IMR-90 (cell line): ENCODE data around the gene SELENOS. TPM values are rescaled to one million over a fixed set of nuclear protein-coding genes. Genes with fewer than 3 reads are reported as not detected.

ENCODE experiments used
- ATAC-seq: fragments of 200-7000 bp; cut with Tn5 transposase; 2 replicates; pipeline ENCODE4 v1.9.1; 2020; ENCODE audit warnings: low read depth, mild to moderate bottlenecking, moderate library complexity
- BruUV-seq: library from RNA; stranded (reverse); fragments of 400-500 nt; replicated peaks from 2 replicates; lab custom pipeline; 2021; lab: Mats Ljungman, UMichigan
- CTCF ChIA-PET: fragments of 300-600 bp; formaldehyde crosslinking; extraction: SDS; loops from one replicate; lab custom pipeline; 2021; ENCODE audit warnings: antibody characterized with exemption; lab: Yijun Ruan, JAX
- POLR2A ChIA-PET: fragments of 300-600 bp; sonication (Branson Sonifier 250); formaldehyde crosslinking; loops from one replicate; lab custom pipeline; 2022; ENCODE audit warnings: antibody characterized with exemption; ENCODE audit not compliant: unreplicated experiment; lab: Charles Lee
- DNase-seq: peaks from one replicate; pipeline ENCODE4 v3.0.0; 2013
- H2AFZ ChIP-seq: replicated peaks from 2 replicates; pipeline ENCODE3; 2013; ENCODE audit warnings: low read length, mild to moderate bottlenecking; ENCODE audit not compliant: poor library complexity
- H2AK5ac ChIP-seq: 2 replicates; pipeline ENCODE4 v1.6.1; 2013; ENCODE audit warnings: low read depth, low read length, inconsistent platforms
- H2AK9ac ChIP-seq: replicated peaks from 2 replicates; pipeline ENCODE3; 2013; ENCODE audit warnings: mild to moderate bottlenecking, low read depth, low read length, moderate library complexity; ENCODE audit not compliant: poor library complexity
- H2BK120ac ChIP-seq: 2 replicates; pipeline ENCODE4 v1.6.1; 2013; ENCODE audit warnings: low read depth, low read length, inconsistent platforms
- H2BK15ac ChIP-seq: 3 replicates; pipeline ENCODE4 v1.6.1; 2013; ENCODE audit warnings: low read depth, low read length, inconsistent platforms
- H2BK20ac ChIP-seq: 2 replicates; pipeline ENCODE4 v1.6.1; 2013; ENCODE audit warnings: low read depth, mild to moderate bottlenecking, inconsistent platforms, low read length, moderate library complexity
- H2BK5ac ChIP-seq: 2 replicates; pipeline ENCODE4 v1.6.1; 2013; ENCODE audit warnings: mild to moderate bottlenecking, low read depth, low read length, inconsistent platforms; ENCODE audit not compliant: poor library complexity, severe bottlenecking
- H3K14ac ChIP-seq: replicated peaks from 2 replicates; pipeline ENCODE4 v1.6.1; 2013; ENCODE audit warnings: low read depth, low read length, inconsistent platforms
- H3K18ac ChIP-seq: 2 replicates; pipeline ENCODE4 v1.6.1; 2013; ENCODE audit warnings: low read depth, low read length, control low read depth
- H3K23ac ChIP-seq: 2 replicates; pipeline ENCODE4 v1.6.1; 2013; ENCODE audit warnings: low read depth, low read length, inconsistent platforms
- H3K27ac ChIP-seq: 2 replicates; pipeline ENCODE4 v1.5.1; 2013; ENCODE audit warnings: mild to moderate bottlenecking, control low read depth, low read length; ENCODE audit not compliant: insufficient read depth
- H3K27me3 ChIP-seq: 2 replicates; pipeline ENCODE4 v1.6.1; 2013; ENCODE audit warnings: low read length; ENCODE audit not compliant: control insufficient read depth, insufficient read depth
- H3K36me3 ChIP-seq: 2 replicates; pipeline ENCODE4 v1.6.1; 2013; ENCODE audit warnings: low read length, mixed read lengths; ENCODE audit not compliant: control insufficient read depth, insufficient read depth
- H3K4ac ChIP-seq: 2 replicates; pipeline ENCODE4 v1.6.1; 2013; ENCODE audit warnings: low read depth, low read length, inconsistent platforms
- H3K4me1 ChIP-seq: 2 replicates; pipeline ENCODE4 v1.6.1; 2013; ENCODE audit warnings: low read length, mixed read lengths; ENCODE audit not compliant: control insufficient read depth, insufficient read depth
- H3K4me2 ChIP-seq: 2 replicates; pipeline ENCODE4 v1.6.1; 2013; ENCODE audit warnings: low read depth, mild to moderate bottlenecking, control low read depth, low read length, moderate library complexity
- H3K4me3 ChIP-seq: 2 replicates; pipeline ENCODE4 v1.5.1; 2013; ENCODE audit warnings: low read depth, mild to moderate bottlenecking, control low read depth, low read length, moderate library complexity; ENCODE audit not compliant: insufficient read depth
- H3K56ac ChIP-seq: 2 replicates; pipeline ENCODE4 v1.6.1; 2013; ENCODE audit warnings: low read length, inconsistent platforms; ENCODE audit not compliant: insufficient read depth; ENCODE audit errors: extremely low read depth
- H3K79me1 ChIP-seq, 2 experiments: 2 replicates each; pipeline ENCODE4 v1.6.1; 2013; ENCODE audit warnings: low read length in 2 of 2, inconsistent platforms in 1 of 2, low read depth in 1 of 2
- H3K9ac ChIP-seq: 2 replicates; pipeline ENCODE4 v1.6.1; 2013; ENCODE audit warnings: low read depth, low read length, control low read depth
- H3K9me1 ChIP-seq: 2 replicates; pipeline ENCODE4 v1.6.1; 2013; ENCODE audit warnings: low read length, inconsistent platforms; ENCODE audit not compliant: insufficient read depth
- H3K9me3 ChIP-seq: 2 replicates; pipeline ENCODE4 v1.6.1; 2013; ENCODE audit warnings: low read length; ENCODE audit not compliant: control insufficient read depth, insufficient read depth
- H4K20me1 ChIP-seq: 2 replicates; pipeline ENCODE4 v1.6.1; 2013; ENCODE audit warnings: low read length, inconsistent platforms; ENCODE audit not compliant: insufficient read depth
- H4K5ac ChIP-seq: 2 replicates; pipeline ENCODE4 v1.6.1; 2013; ENCODE audit warnings: mild to moderate bottlenecking, low read depth, low read length, control low read depth
- H4K8ac ChIP-seq, 2 experiments: 2 replicates each; pipeline ENCODE4 v1.6.1; 2013; ENCODE audit warnings: low read depth in 2 of 2, low read length in 2 of 2, control low read depth in 1 of 2, inconsistent platforms in 1 of 2
- H4K91ac ChIP-seq: 2 replicates; pipeline ENCODE4 v1.6.1; 2013; ENCODE audit warnings: low read depth, low read length, inconsistent platforms; ENCODE audit not compliant: insufficient read depth
- MAZ ChIP-seq: IDR thresholded peaks from 2 replicates; pipeline ENCODE4 v1.6.1; 2012; ENCODE audit warnings: low read depth, mild to moderate bottlenecking, low read length, improper control_type of control experiment, moderate library complexity, borderline replicate concordance
- MXI1 ChIP-seq: IDR thresholded peaks from 2 replicates; pipeline ENCODE4 v1.6.1; 2012; ENCODE audit warnings: low read depth, mild to moderate bottlenecking, low read length, moderate library complexity, borderline replicate concordance
- NFE2L2 ChIP-seq: fragments of 150-350 bp; IDR thresholded peaks from 2 replicates; pipeline ENCODE4 v1.6.1; 2016; ENCODE audit warnings: low read depth, mild to moderate bottlenecking, low read length
- RAD21 ChIP-seq: IDR thresholded peaks from 2 replicates; pipeline ENCODE4 v1.6.1; 2012; ENCODE audit warnings: low read length, improper control_type of control experiment
- RCOR1 ChIP-seq: IDR thresholded peaks from 2 replicates; pipeline ENCODE4 v1.6.1; 2012; ENCODE audit warnings: mild to moderate bottlenecking, low read length, improper control_type of control experiment; ENCODE audit not compliant: insufficient replicate concordance
- RFX5 ChIP-seq: IDR thresholded peaks from 2 replicates; pipeline ENCODE4 v1.8.0; 2012; ENCODE audit warnings: low read depth, mild to moderate bottlenecking, low read length, moderate library complexity
- WGBS, 2 experiments: methylation state at CpG; one replicate each; pipeline versions ENCODE4 v1.1.5 to v1.1.7; 2013; ENCODE audit warnings: missing lambda C conversion rate in 2 of 2; ENCODE audit not compliant: insufficient read length in 1 of 2; ENCODE audit errors: extremely low coverage in 2 of 2; 5-methylcytosine and 5-hydroxymethylcytosine counted together
- dilution Hi-C: fragments of 300-500 bp; cut with HindIII; formaldehyde crosslinking; loops from one replicate; pipeline ENCODE4 v1.14.3; 2018; ENCODE audit warnings: low sequenced_read_pairs; ENCODE audit not compliant: unreplicated experiment
- in situ Hi-C: fragments of 300-500 bp; cut with MboI; formaldehyde crosslinking; loops from 3 replicates; pipeline ENCODE4 v1.14.3; 2019; ENCODE audit warnings: low sequenced_read_pairs, inconsistent platforms, mixed read lengths
- intact Hi-C: fragments of 100-400 bp; cut with micrococcal nuclease; formaldehyde crosslinking; loops from 2 replicates; pipeline ENCODE4 v1.10.0; 2022
- polyA plus RNA-seq, 3 experiments: library from polyadenylated mRNA; depleted of rRNA; stranded (reverse); fragments of >200 nt; gene quantifications; 2 replicates each; pipeline ENCODE4 v1.2.3, GENCODE V29; 2012; ENCODE audit warnings: low replicate concordance in 1 of 3
- total RNA-seq: library from RNA; depleted of rRNA; stranded (reverse); fragments of >200 nt; gene quantifications from 2 replicates; pipeline ENCODE4 v1.2.3, GENCODE V29; 2012
- TF ChIP-seq, protein P1 (sequence below): fragments of 150-350 bp; IDR thresholded peaks from 2 replicates; pipeline ENCODE4 v1.6.1; 2017; ENCODE audit warnings: mild to moderate bottlenecking, antibody characterized with exemption, low read length, low read depth

SELENOS gene
- total and polyA plus RNA-seq, 2 of the 4 experiments (the other 2 are of a cell fraction): 39.8 to 77.1 TPM

DNA sequence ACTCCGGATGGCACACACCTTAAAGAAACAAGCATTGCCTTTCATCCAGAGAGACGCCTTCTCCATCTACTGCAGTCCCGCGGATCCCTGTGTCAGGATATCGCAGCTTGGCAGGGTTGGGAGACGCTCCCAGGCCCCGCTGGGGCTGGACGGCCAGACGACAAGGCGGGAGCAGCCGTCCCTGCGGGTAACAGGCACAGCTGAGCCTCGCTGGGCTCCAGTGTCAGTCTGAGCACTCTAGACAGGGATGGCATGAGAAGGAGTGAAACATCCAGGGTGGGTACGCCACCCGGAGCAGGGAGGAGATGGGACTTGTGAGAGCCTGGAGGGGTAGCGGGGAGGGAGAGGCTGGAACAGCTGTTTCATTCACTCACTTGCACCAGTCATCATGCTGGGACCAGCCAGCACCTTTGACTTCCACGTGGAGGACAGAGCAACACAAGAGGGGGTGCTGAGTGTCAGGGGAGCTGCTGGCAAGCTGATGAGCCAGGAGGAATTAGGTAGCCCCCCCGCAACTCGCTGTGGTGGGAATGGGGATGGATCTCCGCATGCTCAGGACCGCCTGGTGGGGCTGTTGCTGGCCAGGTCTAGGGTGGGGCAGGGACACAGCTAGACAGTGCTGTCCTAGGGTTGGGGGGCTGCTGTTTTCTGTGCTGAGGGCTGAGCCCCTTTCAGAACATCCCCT is 49.3 kb upstream of the SELENOS start:
- no peak overlapping the region for H3K14ac ChIP-seq
- no peak overlapping the region for H3K9ac ChIP-seq
- H2BK5ac ChIP-seq: no peak overlapping the region
- H2AK9ac ChIP-seq: no peak overlapping the region
- no peak overlapping the region for H3K56ac ChIP-seq
- H4K5ac ChIP-seq: no peak overlapping the region
- no peak overlapping the region for H3K4me3 ChIP-seq
- intact Hi-C loops: no loop called here
- no peaks in the 10 kb centered on the region for H3K4me1 ChIP-seq
- H3K27ac ChIP-seq: no peak overlapping the region
- no peak overlapping the region for H2AK5ac ChIP-seq
- H3K4ac ChIP-seq: no peak overlapping the region
- H3K23ac ChIP-seq: no peak overlapping the region
- no peak for DNase-seq
- H4K20me1 ChIP-seq: no peaks in the 10 kb centered on the region
- dilution Hi-C loops: no loop called here
- H3K36me3 ChIP-seq: no peaks in the 10 kb centered on the region
- H2AFZ ChIP-seq: no peak overlapping the region
- H3K27me3 ChIP-seq: peaks cover 37% of the 10 kb centered on the region
- no peaks in the 10 kb centered on the region for H3K9me3 ChIP-seq
- H4K91ac ChIP-seq: no peak overlapping the region
- H3K79me1 ChIP-seq: no peaks in the 10 kb centered on the region
- no peak overlapping the region for H2BK20ac ChIP-seq
- TF ChIP-seq RFX5 (no peak), MAZ (no peak), RCOR1 (no peak), MXI1 (no peak), RAD21 (no peak), NFE2L2 (no peak)
- TF ChIP-seq, protein P1, sequence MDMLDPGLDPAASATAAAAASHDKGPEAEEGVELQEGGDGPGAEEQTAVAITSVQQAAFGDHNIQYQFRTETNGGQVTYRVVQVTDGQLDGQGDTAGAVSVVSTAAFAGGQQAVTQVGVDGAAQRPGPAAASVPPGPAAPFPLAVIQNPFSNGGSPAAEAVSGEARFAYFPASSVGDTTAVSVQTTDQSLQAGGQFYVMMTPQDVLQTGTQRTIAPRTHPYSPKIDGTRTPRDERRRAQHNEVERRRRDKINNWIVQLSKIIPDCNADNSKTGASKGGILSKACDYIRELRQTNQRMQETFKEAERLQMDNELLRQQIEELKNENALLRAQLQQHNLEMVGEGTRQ: no peak
- POLR2A ChIA-PET: no interaction called here
- no TSS peak for BruUV-seq
- in situ Hi-C loops: no loop called here
- H2BK15ac ChIP-seq: no peak overlapping the region
- CTCF ChIA-PET: no interaction called here
- no peak overlapping the region for H3K18ac ChIP-seq
- no peak overlapping the region for H4K8ac ChIP-seq
- no peak for ATAC-seq
- H2BK120ac ChIP-seq: no peak overlapping the region
- 44% methylated on average over 3 of the region's 21 CpGs; no CpG with 5 or more reads in 1 of the 2 experiments for WGBS, 2 experiments
- no peaks in the 10 kb centered on the region for H3K9me1 ChIP-seq
- H3K4me2 ChIP-seq: no peak overlapping the region
